ENCODE data around the gene ILRUN.
"Not testable (repeated sequence)": the region's sequence is repeated elsewhere in the genome, so short reads cannot be mapped to it uniquely, and the experiment has no call there.

ILRUN gene

GRCh38 chr6:34650823-34651222, 45.7 kb downstream of the ILRUN start:
- in situ Hi-C loops (cut with HindIII; ENCODE audit: low pct_ligation_motif_present, low pct_unique_long_range_greater_than_20kb, low sequenced_read_pairs): no loop called here
- no peak for DNase-seq

- DNase-seq; in situ Hi-C loops (cut with HindIII; ENCODE audit: low pct_ligation_motif_present, low pct_unique_long_range_greater_than_20kb, low sequenced_read_pairs): not testable (repeated sequence)
Observed at GRCh38 chr6:34650232-34650631, 46.3 kb downstream of the ILRUN start.

GRCh38 chr6:34648806-34649205, 47.8 kb downstream of the ILRUN start:
- in situ Hi-C loops (cut with HindIII; ENCODE audit: low pct_ligation_motif_present, low pct_unique_long_range_greater_than_20kb, low sequenced_read_pairs): no loop called here
- DNase-seq: peak; percentile 39
